MV-4-11 (cell line): ENCODE measurements around the gene ENTPD6.

Experiments used
- DNase-seq: peaks from one replicate; lab custom pipeline; 2025; lab: John Stamatoyannopoulos, UW

The ENTPD6 gene

GRCh38 chr20:25188218-25188617 is 7.3 kb upstream of the ENTPD6 start:
- no peak for DNase-seq

- DNase-seq, result no peak
Observed at GRCh38 chr20:25191051-25191450, 4.5 kb upstream of the ENTPD6 start.

GRCh38 chr20:25191689-25192088 is 3.8 kb upstream of the ENTPD6 start:
- no peak for DNase-seq

- DNase-seq, result peak; percentile 9
Observed at GRCh38 chr20:25193843-25194242, 1.7 kb upstream of the ENTPD6 start.

GRCh38 chr20:25194333-25194972 is 1.1 kb upstream of the ENTPD6 start:
- no peak for DNase-seq

GRCh38 chr20:25195962-25196785 is 662 bp downstream of the ENTPD6 start:
- DNase-seq, result no peak

GRCh38 chr20:25196786-25197120 is 1.2 kb downstream of the ENTPD6 start:
- DNase-seq, result no peak

- DNase-seq, result no peak
Observed at GRCh38 chr20:25197183-25197869, 1.8 kb downstream of the ENTPD6 start.

- no peak for DNase-seq
Observed at GRCh38 chr20:25197870-25198190, 2.3 kb downstream of the ENTPD6 start.

GRCh38 chr20:25198663-25199383 is 3.3 kb downstream of the ENTPD6 start:
- no peak for DNase-seq

- DNase-seq, result no peak
Observed at GRCh38 chr20:25199473-25200260, 4.2 kb downstream of the ENTPD6 start.

GRCh38 chr20:25203089-25203488 is 7.6 kb downstream of the ENTPD6 start:
- no peak for DNase-seq

- DNase-seq, result peak; percentile 83
Observed at GRCh38 chr20:25203871-25204320, 8.4 kb downstream of the ENTPD6 start.

GRCh38 chr20:25204550-25205276 is 9.2 kb downstream of the ENTPD6 start:
- peak; percentile 73 for DNase-seq

- DNase-seq, result no peak
Observed at GRCh38 chr20:25205277-25206062, 10.0 kb downstream of the ENTPD6 start.

- no peak for DNase-seq
Observed at GRCh38 chr20:25206063-25206403, 10.5 kb downstream of the ENTPD6 start.

GRCh38 chr20:25206548-25206947 is 11.0 kb downstream of the ENTPD6 start:
- DNase-seq, result no peak

GRCh38 chr20:25207149-25207959 is 11.8 kb downstream of the ENTPD6 start:
- DNase-seq, result no peak

GRCh38 chr20:25207960-25208534 is 12.5 kb downstream of the ENTPD6 start:
- no peak for DNase-seq
